PC-9 (cell line): ENCODE measurements around the gene SLC25A26.

Experiments
- EZH2 ChIP-seq: fragments of 200-600 bp; sonication (generic); IDR thresholded peaks from 2 replicates; pipeline ENCODE4 v1.8.0; 2017; ENCODE audit warnings: antibody characterized with exemption, low read depth
- TF ChIP-seq, protein P1 (sequence below): fragments of 200-600 bp; sonication (generic); conservative IDR thresholded peaks from 2 replicates; pipeline ENCODE4 v1.6.1; 2017; ENCODE audit warnings: mixed run types, antibody characterized with exemption, mild to moderate bottlenecking, moderate library complexity

DNA sequence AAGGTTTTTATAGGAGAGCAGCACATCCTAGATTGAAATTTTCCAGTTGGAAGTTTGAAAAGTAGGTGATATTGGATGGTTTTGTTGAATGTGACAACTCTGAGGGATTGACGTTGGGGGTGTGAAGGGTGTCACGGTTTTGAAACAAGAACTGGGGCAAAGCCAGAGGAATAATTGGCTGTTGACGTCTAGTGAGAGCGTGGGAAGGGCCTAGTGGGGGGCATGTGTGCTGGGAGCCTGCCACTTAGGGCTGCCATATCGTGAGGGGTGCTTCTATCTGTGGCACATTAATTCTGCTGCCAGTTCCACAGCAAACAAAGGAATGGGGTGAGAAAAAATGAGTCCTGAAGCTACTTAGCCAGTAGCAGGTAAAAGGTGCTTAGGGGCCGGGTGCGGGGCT is 150.6 kb downstream of the SLC25A26 start:
- TF ChIP-seq EZH2 = no peak
- TF ChIP-seq, protein P1, sequence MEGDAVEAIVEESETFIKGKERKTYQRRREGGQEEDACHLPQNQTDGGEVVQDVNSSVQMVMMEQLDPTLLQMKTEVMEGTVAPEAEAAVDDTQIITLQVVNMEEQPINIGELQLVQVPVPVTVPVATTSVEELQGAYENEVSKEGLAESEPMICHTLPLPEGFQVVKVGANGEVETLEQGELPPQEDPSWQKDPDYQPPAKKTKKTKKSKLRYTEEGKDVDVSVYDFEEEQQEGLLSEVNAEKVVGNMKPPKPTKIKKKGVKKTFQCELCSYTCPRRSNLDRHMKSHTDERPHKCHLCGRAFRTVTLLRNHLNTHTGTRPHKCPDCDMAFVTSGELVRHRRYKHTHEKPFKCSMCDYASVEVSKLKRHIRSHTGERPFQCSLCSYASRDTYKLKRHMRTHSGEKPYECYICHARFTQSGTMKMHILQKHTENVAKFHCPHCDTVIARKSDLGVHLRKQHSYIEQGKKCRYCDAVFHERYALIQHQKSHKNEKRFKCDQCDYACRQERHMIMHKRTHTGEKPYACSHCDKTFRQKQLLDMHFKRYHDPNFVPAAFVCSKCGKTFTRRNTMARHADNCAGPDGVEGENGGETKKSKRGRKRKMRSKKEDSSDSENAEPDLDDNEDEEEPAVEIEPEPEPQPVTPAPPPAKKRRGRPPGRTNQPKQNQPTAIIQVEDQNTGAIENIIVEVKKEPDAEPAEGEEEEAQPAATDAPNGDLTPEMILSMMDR = no peak
